Brain microvascular endothelial cell (primary cell): Measurements from ENCODE around the gene ENPP1.

ENCODE experiments used
- DNase-seq: peaks from one replicate; pipeline ENCODE4 v3.0.0-alpha.2; 2020
- H3K27ac ChIP-seq: fragments of 250-450 bp; sonication (Bioruptor Pico); 2 replicates; pipeline ENCODE4 v1.5.1; 2020; ENCODE audit warnings: mild to moderate bottlenecking, moderate library complexity
- H3K27me3 ChIP-seq: fragments of 250-450 bp; sonication (Bioruptor Pico); replicated peaks from 2 replicates; pipeline ENCODE4 v1.5.1; 2020; ENCODE audit warnings: mild to moderate bottlenecking
- H3K36me3 ChIP-seq: fragments of 250-450 bp; sonication (Bioruptor Pico); replicated peaks from 2 replicates; pipeline ENCODE4 v1.5.1; 2020; ENCODE audit warnings: mild to moderate bottlenecking
- H3K4me3 ChIP-seq: 2 replicates; pipeline ENCODE4 v1.5.1; 2011; ENCODE audit warnings: low read depth, mild to moderate bottlenecking, control low read depth, low read length, moderate library complexity
- in situ Hi-C: cut with HindIII; loops from 2 replicates; pipeline ENCODE4 v1.10.0; 2017; ENCODE audit warnings: low sequenced_read_pairs, low pct_ligation_motif_present
- TF ChIP-seq, protein P1 (sequence below): IDR thresholded peaks from 2 replicates; pipeline ENCODE4 v1.5.1; 2011; ENCODE audit warnings: low read depth, mild to moderate bottlenecking, moderate library complexity, low read length, control low read depth, inconsistent platforms; ENCODE audit errors: missing control alignments

The ENPP1 gene

DNA sequence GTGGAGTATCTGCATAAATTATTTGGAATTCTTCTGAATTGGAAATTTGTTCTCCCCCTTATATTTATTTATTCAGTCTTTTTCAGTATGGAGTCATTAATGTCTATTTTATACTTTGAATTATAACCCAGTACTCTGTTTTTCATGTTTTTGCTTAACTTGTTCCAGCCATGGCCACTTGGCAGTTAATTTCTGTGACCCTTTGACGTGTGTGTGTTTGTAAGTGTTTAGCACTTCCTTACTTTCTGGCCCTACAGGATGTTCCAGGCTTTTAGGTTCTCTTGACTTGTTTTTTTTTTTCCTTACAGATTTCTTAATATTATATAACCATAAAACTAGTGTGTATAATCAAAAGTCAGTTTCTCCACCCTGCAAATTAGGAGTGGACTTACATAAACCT, 24.1 kb downstream of the ENPP1 start:
- Histone ChIP-seq H3K36me3 (no peaks in the 10 kb centered on the region), H3K27ac (peak overlapping the region; percentile 58), H3K4me3 (no peak overlapping the region), H3K27me3 (no peaks in the 10 kb centered on the region)
- TF ChIP-seq, protein P1, sequence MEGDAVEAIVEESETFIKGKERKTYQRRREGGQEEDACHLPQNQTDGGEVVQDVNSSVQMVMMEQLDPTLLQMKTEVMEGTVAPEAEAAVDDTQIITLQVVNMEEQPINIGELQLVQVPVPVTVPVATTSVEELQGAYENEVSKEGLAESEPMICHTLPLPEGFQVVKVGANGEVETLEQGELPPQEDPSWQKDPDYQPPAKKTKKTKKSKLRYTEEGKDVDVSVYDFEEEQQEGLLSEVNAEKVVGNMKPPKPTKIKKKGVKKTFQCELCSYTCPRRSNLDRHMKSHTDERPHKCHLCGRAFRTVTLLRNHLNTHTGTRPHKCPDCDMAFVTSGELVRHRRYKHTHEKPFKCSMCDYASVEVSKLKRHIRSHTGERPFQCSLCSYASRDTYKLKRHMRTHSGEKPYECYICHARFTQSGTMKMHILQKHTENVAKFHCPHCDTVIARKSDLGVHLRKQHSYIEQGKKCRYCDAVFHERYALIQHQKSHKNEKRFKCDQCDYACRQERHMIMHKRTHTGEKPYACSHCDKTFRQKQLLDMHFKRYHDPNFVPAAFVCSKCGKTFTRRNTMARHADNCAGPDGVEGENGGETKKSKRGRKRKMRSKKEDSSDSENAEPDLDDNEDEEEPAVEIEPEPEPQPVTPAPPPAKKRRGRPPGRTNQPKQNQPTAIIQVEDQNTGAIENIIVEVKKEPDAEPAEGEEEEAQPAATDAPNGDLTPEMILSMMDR: no peak
- DNase-seq: no peak
- in situ Hi-C loops: no loop called here

DNA sequence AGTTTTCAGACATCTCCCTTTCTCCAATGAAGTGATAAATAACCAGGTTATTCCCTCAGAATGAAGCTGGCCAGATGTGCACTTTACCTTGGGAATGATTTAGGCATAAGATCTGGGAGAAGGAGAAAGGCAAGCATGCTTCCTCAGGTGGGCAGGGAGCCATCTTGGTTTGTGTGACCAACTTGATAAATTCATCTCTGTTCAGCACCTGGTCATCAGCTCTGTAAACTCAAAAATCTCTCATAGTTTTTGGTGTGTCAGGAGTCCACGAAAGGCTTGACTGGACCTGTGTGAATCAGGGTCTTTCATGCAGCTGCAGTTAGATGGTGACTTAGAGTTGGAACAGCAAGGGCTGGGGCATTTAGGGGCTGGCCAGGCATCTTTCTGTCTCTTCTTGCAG, 24.5 kb downstream of the ENPP1 start:
- TF ChIP-seq, protein P1: no peak
- Histone ChIP-seq H3K36me3 (no peaks in the 10 kb centered on the region), H3K27me3 (no peaks in the 10 kb centered on the region), H3K4me3 (no peak overlapping the region), H3K27ac (no peak overlapping the region)
- no peak for DNase-seq
- in situ Hi-C loops: no loop called here

DNA sequence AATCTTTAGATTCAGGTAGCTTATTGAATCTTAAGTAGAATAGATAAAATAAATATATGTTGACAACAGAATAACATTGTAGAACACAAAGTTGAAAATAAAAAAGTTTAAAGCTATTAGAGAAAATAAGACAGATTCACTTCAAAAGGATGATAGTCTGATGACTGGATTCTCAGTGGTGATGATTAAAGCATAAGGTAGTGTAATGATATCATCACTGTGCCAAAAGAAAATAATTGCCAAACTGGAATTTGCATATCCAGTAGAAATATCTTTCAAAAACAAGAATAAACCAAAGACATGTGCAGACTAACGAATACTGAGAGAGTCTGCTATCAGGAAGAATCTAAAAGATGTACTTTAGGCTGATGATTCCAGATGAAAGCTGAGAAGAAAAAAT, 30.2 kb downstream of the ENPP1 start:
- TF ChIP-seq, protein P1: no peak
- no peaks in the 10 kb centered on the region for H3K27me3 ChIP-seq
- no peak overlapping the region for H3K4me3 ChIP-seq
- no peaks in the 10 kb centered on the region for H3K36me3 ChIP-seq
- DNase-seq: no peak
- H3K27ac ChIP-seq: no peak overlapping the region
- in situ Hi-C loops: no loop called here

DNA sequence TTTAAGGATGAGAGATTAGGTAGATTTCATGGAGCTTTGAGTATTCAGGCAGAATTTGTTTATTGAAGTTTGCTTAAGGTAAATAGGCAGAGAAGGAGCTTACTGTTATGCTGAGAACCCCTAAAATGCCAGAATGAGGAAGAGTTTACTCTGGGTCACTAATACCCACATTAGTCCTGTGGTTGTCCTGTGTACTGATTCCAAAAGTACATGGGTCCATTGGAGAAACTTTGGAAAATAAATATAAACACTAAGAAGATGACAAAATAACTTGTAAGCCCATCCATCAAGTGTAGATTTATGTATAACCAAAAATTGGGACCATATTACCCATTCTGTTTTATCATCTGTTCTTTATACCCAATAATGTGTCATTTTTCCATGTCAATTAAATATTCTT, 31.6 kb downstream of the ENPP1 start:
- Histone ChIP-seq H3K27me3 (no peaks in the 10 kb centered on the region), H3K27ac (no peak overlapping the region), H3K36me3 (no peaks in the 10 kb centered on the region), H3K4me3 (no peak overlapping the region)
- in situ Hi-C loops: no loop called here
- no peak for DNase-seq
- TF ChIP-seq, protein P1: no peak

DNA sequence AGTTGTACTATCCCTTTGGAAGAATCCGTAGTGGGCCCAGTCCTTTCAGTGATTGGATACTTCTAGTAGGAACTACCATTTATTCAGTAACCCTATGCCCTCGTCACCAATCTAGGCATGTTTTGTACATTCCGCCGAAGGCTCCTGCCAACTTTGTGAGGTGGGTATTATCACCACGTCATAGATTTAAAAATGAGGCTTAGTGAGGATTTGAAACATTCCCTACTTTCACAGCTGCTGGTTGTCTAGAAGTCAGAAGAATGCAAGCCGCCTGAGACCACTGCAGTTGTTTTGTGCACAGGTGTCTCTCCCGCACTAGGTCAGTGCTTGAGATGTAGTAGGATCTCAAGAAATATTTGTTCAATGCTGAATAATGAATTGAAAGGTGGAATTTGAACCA, 32.6 kb downstream of the ENPP1 start:
- H3K27me3 ChIP-seq: no peaks in the 10 kb centered on the region
- in situ Hi-C loops: no loop called here
- TF ChIP-seq, protein P1: no peak

DNA sequence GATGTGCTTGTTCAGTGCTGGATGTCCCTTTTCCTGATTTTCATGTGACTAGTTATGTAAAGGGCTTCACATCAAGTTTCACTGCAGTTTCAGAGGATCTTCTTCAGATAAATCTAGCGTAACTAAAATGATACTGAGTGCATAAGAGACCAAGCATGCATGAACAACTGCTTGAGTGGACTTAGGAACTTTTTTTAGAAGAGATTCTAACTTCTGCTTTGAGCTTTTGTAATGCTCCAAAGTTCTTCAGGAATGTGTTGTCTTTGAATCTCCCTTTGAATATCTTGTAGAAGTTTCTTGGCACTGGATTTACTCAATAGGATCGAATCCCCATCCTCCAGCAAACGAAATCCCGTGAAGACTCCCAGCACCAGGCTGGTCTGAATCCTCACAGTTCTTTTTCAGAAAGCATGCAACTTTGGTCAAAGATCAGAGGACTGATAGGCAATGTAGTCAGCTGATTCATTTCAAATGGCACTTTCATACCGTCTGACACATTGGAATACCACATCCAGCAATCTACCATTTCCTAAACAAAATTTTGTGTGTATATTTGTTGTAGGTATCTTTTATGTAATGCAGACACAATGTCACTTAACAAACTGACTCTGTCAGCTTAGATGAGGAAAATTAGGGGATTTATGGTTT, 33.2 kb downstream of the ENPP1 start:
- TF ChIP-seq, protein P1: no peak
- Histone ChIP-seq H3K27me3 (no peaks in the 10 kb centered on the region), H3K4me3 (no peak overlapping the region), H3K36me3 (no peaks in the 10 kb centered on the region), H3K27ac (no peak overlapping the region)
- in situ Hi-C loops: no loop called here
- no peak for DNase-seq

More for the DNA sequence above, 32.6 kb downstream of the ENPP1 start:
- no peaks in the 10 kb centered on the region for H3K36me3 ChIP-seq
- H3K27ac ChIP-seq: no peak overlapping the region
- no peak for DNase-seq
- no peak overlapping the region for H3K4me3 ChIP-seq
